Astrocyte (in vitro differentiated cells and primary cell): ENCODE results near the gene DACT2. TPM values are rescaled to one million over a fixed set of nuclear protein-coding genes. Genes with fewer than 3 reads are reported as not detected.

Experiments
- DNase-seq: peaks from one replicate; pipeline ENCODE4 v3.0.0-alpha.2; 2010; ENCODE audit warnings: low read depth
- FAIRE-seq: peaks from 2 replicates; lab custom pipeline; 2011; peaks lifted over from hg19 to GRCh38; lab: Jason Lieb, UNC
- H2AFZ ChIP-seq: 2 replicates; pipeline ENCODE4 v1.6.0; 2012; ENCODE audit warnings: low read depth, low read length, inconsistent platforms
- H3K27ac ChIP-seq: 2 replicates; pipeline ENCODE4 v1.5.1; 2011; ENCODE audit warnings: low read depth, low read length, inconsistent platforms
- H3K27me3 ChIP-seq: 2 replicates; pipeline ENCODE4 v1.6.0; 2011; ENCODE audit warnings: low read length, inconsistent platforms; ENCODE audit not compliant: insufficient read depth
- H3K36me3 ChIP-seq: 2 replicates; pipeline ENCODE4 v1.5.1; 2011; ENCODE audit warnings: low read length, inconsistent platforms; ENCODE audit not compliant: insufficient read depth
- H3K4me1 ChIP-seq: 2 replicates; pipeline ENCODE4 v1.5.1; 2011; ENCODE audit warnings: low read length, inconsistent platforms; ENCODE audit not compliant: insufficient read depth
- H3K4me2 ChIP-seq: 2 replicates; pipeline ENCODE4 v1.6.0; 2012; ENCODE audit warnings: low read length, inconsistent platforms
- H3K4me3 ChIP-seq: 2 replicates; pipeline ENCODE4 v1.5.1; 2011; ENCODE audit warnings: low read depth, mild to moderate bottlenecking, low read length, inconsistent platforms; ENCODE audit not compliant: insufficient read depth
- H3K79me2 ChIP-seq: 2 replicates; pipeline ENCODE4 v1.6.0; 2012; ENCODE audit warnings: mild to moderate bottlenecking, low read length, inconsistent platforms; ENCODE audit not compliant: insufficient read depth
- H3K9ac ChIP-seq: 2 replicates; pipeline ENCODE4 v1.6.0; 2012; ENCODE audit warnings: mild to moderate bottlenecking, low read length, inconsistent platforms
- H3K9me3 ChIP-seq: 2 replicates; pipeline ENCODE4 v1.5.1; 2012; ENCODE audit warnings: low read depth, mild to moderate bottlenecking, low read length, inconsistent platforms; ENCODE audit not compliant: insufficient read depth
- H4K20me1 ChIP-seq: 2 replicates; pipeline ENCODE4 v1.6.0; 2012; ENCODE audit warnings: low read length, inconsistent platforms; ENCODE audit not compliant: insufficient read depth
- H3K27ac Mint-ChIP-seq: one replicate; pipeline ENCODE4 v1.8.0; 2021; ENCODE audit warnings: mild to moderate bottlenecking, mixed read lengths; ENCODE audit not compliant: unreplicated experiment
- H3K27me3 Mint-ChIP-seq: one replicate; pipeline ENCODE4 v1.8.0; 2021; ENCODE audit warnings: low read depth, mixed read lengths; ENCODE audit not compliant: unreplicated experiment
- H3K36me3 Mint-ChIP-seq: one replicate; pipeline ENCODE4 v1.8.0; 2021; ENCODE audit warnings: low read depth, mixed read lengths; ENCODE audit not compliant: unreplicated experiment
- H3K4me1 Mint-ChIP-seq: one replicate; pipeline ENCODE4 v1.8.0; 2021; ENCODE audit warnings: low read depth, mixed read lengths; ENCODE audit not compliant: unreplicated experiment
- H3K4me3 Mint-ChIP-seq: one replicate; pipeline ENCODE4 v1.8.0; 2021; ENCODE audit warnings: mild to moderate bottlenecking, moderate library complexity, mixed read lengths; ENCODE audit not compliant: unreplicated experiment
- H3K9me3 Mint-ChIP-seq: one replicate; pipeline ENCODE4 v1.8.0; 2021; ENCODE audit warnings: mild to moderate bottlenecking, mixed read lengths; ENCODE audit not compliant: unreplicated experiment
- EZH2 ChIP-seq: IDR thresholded peaks from 2 replicates; pipeline ENCODE4 v1.6.1; 2012; ENCODE audit warnings: mild to moderate bottlenecking, low read length, inconsistent platforms; ENCODE audit not compliant: insufficient read depth
- total RNA-seq: library from RNA; stranded (reverse); gene quantifications from 2 replicates; pipeline ENCODE4 v1.2.1, GENCODE V29; 2021
- TF ChIP-seq, protein P1 (sequence below): IDR thresholded peaks from 2 replicates; pipeline ENCODE4 v1.5.1; 2011; ENCODE audit warnings: low read depth, mild to moderate bottlenecking, inconsistent platforms, low read length, moderate library complexity; ENCODE audit not compliant: insufficient read depth

Gene DACT2
- total RNA-seq, 1 donor from 2014 or later, result 0.20 TPM

DNA sequence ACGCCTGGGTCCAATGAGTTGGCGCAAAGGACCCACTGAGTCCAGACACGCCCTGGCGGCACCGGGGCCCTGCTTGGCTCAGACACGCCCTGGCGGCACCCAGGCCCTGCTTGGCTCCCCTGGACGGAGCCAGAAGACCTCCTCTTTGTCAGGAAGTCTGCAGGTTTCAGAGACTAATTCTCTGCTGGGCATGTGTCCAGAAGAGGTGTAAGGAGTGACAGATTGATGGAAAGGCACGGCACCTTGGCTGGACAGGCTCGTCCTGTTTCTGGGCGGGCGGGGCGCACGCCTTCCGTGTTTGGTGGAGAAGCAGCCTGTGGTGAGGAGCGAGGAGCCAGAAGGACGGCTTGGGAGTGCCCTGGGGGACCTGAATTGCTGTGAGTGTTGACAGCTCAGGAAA, 23.1 kb upstream of the DACT2 start:
- Mint-ChIP-seq H3K27ac (no peak overlapping the region), H3K36me3 (no peaks in the 10 kb centered on the region), H3K4me3 (no peak overlapping the region), H3K4me1 (no peaks in the 10 kb centered on the region), H3K27me3 (peaks cover 43% of the 10 kb centered on the region), H3K9me3 (no peaks in the 10 kb centered on the region)
- Histone ChIP-seq H3K27me3 (no peaks in the 10 kb centered on the region), H3K27ac (no peak overlapping the region), H3K79me2 (no peaks in the 10 kb centered on the region), H3K9ac (no peak overlapping the region), H3K36me3 (no peaks in the 10 kb centered on the region), H3K4me1 (no peaks in the 10 kb centered on the region), H3K4me3 (no peak overlapping the region), H2AFZ (no peak overlapping the region), H3K9me3 (peaks cover 5% of the 10 kb centered on the region), H3K4me2 (no peak overlapping the region), H4K20me1 (no peaks in the 10 kb centered on the region)
- FAIRE-seq (no peak), DNase-seq (no peak)
- no peak for TF ChIP-seq EZH2
- TF ChIP-seq, protein P1, sequence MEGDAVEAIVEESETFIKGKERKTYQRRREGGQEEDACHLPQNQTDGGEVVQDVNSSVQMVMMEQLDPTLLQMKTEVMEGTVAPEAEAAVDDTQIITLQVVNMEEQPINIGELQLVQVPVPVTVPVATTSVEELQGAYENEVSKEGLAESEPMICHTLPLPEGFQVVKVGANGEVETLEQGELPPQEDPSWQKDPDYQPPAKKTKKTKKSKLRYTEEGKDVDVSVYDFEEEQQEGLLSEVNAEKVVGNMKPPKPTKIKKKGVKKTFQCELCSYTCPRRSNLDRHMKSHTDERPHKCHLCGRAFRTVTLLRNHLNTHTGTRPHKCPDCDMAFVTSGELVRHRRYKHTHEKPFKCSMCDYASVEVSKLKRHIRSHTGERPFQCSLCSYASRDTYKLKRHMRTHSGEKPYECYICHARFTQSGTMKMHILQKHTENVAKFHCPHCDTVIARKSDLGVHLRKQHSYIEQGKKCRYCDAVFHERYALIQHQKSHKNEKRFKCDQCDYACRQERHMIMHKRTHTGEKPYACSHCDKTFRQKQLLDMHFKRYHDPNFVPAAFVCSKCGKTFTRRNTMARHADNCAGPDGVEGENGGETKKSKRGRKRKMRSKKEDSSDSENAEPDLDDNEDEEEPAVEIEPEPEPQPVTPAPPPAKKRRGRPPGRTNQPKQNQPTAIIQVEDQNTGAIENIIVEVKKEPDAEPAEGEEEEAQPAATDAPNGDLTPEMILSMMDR, result no peak

DNA sequence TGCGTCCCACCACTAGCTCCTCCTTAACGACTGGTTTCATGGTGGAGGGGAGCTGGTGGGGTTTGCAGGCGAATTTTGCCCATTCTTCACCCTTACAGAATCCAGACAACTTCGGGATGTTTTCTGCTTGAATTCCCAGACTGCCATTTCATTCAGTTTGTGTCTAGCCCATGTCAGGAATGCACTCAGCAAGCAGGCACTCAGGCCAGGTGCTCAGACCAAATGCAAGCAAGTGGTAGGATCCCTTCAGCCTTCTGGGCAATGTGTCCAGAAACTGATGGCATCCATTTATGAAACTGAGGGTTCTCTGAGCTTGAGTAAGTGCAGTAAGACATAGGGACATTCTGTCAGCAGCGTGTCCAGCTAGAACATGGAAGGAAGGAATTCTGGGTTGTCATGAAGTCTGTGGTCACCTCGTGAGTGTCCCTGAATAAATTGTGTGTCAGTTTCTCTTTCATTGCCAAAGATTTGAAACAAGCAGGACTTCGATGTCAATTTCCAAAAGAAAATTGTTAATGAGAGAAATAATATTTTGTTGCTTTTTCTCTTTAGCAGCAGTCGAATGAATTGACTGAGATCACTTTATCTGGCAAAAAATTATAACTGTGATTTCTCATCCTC, 21.8 kb upstream of the DACT2 start:
- Histone ChIP-seq H2AFZ (no peak overlapping the region), H3K27ac (no peak overlapping the region), H4K20me1 (no peaks in the 10 kb centered on the region), H3K4me2 (no peak overlapping the region), H3K9ac (no peak overlapping the region), H3K79me2 (no peaks in the 10 kb centered on the region), H3K36me3 (no peaks in the 10 kb centered on the region), H3K4me1 (no peaks in the 10 kb centered on the region), H3K9me3 (peaks cover 5% of the 10 kb centered on the region), H3K27me3 (no peaks in the 10 kb centered on the region), H3K4me3 (no peak overlapping the region)
- Mint-ChIP-seq H3K4me3 (no peak overlapping the region), H3K4me1 (no peaks in the 10 kb centered on the region), H3K36me3 (no peaks in the 10 kb centered on the region), H3K27ac (no peak overlapping the region), H3K9me3 (no peaks in the 10 kb centered on the region), H3K27me3 (peaks cover 35% of the 10 kb centered on the region)
- no peak for TF ChIP-seq EZH2
- TF ChIP-seq, protein P1, result no peak
- FAIRE-seq, result no peak
- no peak for DNase-seq

DNA sequence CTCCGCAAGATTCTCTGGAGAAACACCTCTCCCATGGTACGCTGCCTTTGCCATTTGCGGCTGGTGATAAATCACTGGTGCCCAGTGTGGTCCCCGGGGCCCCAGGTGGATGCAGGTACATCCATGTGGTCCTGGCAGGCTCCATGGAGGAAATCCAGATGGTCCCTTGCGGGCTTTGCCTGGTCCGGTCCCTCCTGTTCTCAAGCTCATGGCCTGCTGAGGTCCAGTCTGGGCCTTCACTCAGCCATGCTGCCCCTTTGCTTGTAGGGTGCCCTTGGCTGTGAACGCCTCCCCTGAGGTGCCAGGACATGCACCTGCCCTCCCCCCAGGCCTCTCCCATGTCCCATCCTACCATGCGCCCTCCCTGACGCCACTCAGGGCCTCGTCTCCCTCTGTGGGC, 21.2 kb upstream of the DACT2 start:
- Mint-ChIP-seq H3K36me3 (no peaks in the 10 kb centered on the region), H3K27ac (no peak overlapping the region), H3K4me1 (no peaks in the 10 kb centered on the region), H3K27me3 (peaks cover 35% of the 10 kb centered on the region), H3K9me3 (no peaks in the 10 kb centered on the region), H3K4me3 (no peak overlapping the region)
- H3K4me1 ChIP-seq, result no peaks in the 10 kb centered on the region
- H3K9me3 ChIP-seq, result peaks cover 5% of the 10 kb centered on the region
- no peak overlapping the region for H3K27ac ChIP-seq
- H3K79me2 ChIP-seq, result no peaks in the 10 kb centered on the region
- no peak overlapping the region for H3K4me2 ChIP-seq
- no peaks in the 10 kb centered on the region for H3K27me3 ChIP-seq
- no peaks in the 10 kb centered on the region for H3K36me3 ChIP-seq
- no peak overlapping the region for H2AFZ ChIP-seq
- no peak overlapping the region for H3K9ac ChIP-seq
- no peaks in the 10 kb centered on the region for H4K20me1 ChIP-seq
- FAIRE-seq (no peak), DNase-seq (no peak)
- no peak overlapping the region for H3K4me3 ChIP-seq
- TF ChIP-seq, protein P1, result no peak
- TF ChIP-seq EZH2, result no peak
